NCI-H82 treated with DMSO at 0.1 percent for 48 hours (cell line): ENCODE measurements around the gene BAK1.
"Not testable (repeated sequence)": the region's sequence is repeated elsewhere in the genome, so short reads cannot be mapped to it uniquely, and the experiment has no call there.

Experiments used
- DNase-seq: peaks from one replicate; lab custom pipeline; 2025; ENCODE audit not compliant: unreplicated experiment; lab: John Stamatoyannopoulos, UW

The BAK1 gene

GRCh38 chr6:33557376-33557775 is 22.7 kb downstream of the BAK1 start:
- no peak for DNase-seq

GRCh38 chr6:33552883-33553282 is 27.2 kb downstream of the BAK1 start:
- DNase-seq: peak; percentile 18

DNA sequence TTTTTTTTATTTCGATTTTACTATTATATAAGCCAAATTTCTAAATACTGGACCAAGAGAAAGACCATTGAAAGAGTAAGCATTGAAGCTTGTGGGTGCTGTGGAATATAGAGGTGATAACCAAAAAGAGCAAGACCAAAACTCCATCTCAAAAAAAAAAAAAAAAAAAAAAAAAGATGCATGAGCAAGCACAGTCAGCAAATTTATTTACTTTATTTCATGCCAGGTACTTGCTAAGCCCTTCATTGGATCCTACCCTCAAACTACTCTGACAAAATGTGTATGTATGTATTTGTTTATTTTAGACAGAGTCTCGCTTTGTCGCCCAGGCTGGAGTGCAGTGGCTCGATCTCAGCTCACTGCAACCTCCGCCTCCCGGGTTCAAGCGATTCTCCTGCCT is 27.8 kb downstream of the BAK1 start:
- no peak for DNase-seq

DNA sequence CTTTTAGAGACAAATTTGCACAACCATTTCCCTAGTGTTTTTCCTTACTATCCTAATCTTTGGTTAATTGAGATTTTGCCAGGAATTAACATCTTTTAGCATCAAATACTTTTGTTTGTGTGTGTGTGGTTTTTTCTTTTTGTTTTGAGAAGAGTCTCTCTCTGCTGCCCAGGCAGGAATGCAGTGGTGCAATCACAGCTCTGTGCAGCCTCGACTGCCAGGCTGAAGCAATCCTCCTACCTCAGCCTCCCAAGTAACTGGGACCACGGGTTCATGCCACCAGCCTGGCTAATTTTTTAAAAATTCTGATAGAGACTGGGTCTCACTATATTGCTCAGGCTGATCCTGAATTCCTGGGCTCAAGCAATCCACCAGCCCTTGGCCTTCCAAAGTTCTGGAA is 28.5 kb downstream of the BAK1 start:
- no peak for DNase-seq

DNA sequence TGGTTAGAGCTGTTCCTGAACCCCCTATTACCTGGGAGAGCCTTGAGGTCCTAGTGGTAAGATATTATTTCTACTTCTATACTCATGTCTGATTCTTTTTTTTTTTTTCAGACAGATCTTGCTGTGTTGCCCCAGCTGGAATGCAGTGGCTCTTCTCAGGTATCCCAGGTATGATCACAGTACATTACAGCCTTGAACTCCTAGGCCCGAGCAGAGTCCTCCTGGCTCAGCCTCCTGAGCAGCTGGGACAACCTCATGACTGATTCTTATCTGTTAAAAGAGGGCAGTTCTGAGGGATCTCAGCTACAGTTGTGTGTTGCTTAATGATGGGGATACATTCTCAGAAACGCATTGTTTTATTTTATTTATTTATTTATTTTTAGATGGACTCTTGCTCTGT is 30.2 kb downstream of the BAK1 start:
- no peak for DNase-seq

DNA sequence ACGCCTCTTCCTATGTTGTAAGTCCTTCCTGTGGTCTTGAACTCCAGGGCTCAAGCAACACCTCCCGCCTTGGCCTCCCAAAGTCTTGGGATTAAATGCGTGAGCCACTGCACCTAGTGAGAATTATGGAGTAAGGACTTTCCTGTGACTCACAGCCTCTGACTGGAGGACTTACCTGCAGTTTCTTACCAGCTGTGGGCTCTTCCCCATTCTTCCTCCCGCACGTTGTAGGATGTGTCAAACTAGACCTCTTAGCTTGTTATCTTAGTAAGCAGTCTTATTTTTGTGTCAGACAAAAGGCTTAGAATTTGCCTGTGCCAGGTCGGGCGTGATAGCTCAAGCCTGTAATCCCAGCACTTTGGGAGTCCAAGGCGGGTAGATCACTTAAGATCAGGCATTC is 30.9 kb downstream of the BAK1 start:
- no peak for DNase-seq

DNA sequence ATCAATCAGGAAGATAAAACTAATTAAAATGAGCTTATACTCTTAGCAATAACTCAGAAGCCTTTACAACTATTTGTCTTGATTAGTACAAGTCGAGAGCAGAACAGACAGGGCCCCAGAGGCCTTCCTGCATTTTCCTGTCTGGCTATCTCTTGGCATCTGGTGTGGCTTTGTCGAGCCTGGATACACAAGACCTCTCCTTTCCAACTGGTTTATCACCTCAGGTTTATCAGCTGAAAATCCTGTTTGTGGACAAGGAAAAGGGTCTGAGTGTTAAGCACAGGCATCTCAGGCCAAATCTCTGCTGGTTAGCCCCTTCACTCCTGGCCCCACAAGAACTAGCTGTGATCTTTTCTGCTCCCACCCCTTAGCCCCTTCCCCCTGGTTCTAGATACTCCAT is 32.6 kb downstream of the BAK1 start:
- DNase-seq: peak; percentile 100

DNA sequence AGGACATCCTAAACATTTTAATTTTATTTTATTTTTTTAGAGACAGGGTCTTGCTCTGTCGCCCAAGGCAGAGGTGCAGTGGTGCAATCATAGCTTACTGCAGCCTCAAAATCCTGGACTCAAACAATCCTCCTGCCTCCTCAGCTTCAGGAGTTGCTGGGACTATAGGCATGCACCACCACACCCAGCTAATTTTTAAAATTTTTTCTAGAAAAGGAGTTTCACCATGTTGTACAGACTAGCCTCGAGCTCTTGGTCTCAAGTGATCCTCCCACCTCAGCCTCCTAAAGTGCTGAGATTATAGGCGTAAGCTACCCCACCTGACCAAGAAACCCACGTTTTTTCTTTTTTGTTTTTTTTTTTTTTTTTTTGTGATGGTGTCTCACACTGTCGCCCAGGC is 33.3 kb downstream of the BAK1 start:
- DNase-seq: no peak

DNA sequence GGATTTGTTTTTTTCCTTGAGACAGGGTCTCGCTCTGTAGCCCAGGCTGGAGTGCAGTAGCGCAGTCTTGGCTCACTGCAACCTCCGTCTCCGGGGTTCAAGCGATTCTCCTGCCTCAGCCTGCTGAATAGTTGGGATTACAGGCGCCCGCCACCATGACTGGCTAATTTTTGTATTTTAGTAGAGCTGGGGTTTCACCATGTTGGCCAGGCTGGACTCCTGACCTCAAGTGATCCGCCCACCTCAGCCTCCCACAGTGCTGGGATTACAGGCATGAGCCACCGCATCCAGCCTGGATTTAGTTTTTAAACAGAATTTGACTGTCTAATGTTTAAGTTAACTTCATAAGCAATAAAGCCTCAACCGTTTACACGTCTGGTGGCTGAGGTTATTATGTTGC is 34.8 kb downstream of the BAK1 start:
- not testable (repeated sequence) for DNase-seq

DNA sequence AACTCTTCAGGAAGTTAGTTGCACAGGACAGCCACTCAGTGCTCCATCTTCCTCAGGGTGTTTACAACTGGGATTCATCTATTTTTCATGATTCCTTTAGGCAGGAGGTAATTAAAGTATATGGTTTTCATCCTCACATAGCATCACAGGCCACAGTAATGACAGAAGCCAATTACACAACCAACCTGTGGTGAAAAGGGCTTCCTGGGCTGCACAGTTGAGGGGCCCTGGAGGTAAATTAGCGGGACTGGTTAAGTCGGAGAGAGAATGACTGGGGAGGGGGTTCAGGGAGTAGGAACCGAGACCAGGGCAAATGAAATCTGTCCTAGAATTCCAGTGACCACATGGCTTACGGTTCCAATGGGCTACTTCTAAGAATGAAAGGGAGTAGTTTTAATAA is 37.0 kb downstream of the BAK1 start:
- DNase-seq: no peak

DNA sequence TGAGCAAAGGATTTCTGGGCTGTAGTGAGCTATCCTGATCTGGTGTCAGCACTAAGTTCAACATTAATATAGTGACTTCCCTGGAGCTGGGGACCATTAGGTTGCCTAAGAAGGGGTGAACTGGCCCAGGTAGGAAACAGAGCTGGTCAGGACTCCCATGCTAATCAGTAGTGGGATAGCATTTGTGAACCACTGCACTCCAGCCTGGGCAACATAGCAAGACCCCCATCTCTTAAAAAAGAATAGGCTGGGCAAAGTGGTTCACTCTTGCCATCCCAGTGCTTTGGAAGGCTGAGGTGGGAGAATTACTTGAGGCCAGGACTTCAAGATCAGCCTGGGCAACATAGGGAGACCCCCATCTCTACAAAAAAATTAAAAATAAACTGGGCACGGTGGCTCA is 39.3 kb downstream of the BAK1 start:
- DNase-seq: no peak

DNA sequence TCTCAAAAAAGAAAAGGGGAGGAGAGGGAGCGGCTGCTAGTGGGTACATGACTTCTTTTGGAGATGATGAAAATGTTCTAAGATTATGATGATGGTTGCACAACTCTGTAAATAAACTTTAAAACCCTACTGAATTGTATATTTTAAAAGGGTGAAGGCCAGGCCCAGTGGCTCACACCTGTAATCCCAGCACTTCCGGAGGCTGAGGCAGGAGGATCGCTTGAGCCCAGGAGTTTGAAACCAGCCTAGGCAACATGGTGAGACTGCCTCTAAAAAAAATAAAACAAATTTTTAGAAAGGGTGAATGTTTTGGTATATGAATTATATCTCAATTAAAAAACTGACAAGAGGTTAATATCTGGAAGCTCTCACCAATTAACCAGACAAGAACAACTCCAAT is 45.4 kb downstream of the BAK1 start:
- no peak for DNase-seq

DNA sequence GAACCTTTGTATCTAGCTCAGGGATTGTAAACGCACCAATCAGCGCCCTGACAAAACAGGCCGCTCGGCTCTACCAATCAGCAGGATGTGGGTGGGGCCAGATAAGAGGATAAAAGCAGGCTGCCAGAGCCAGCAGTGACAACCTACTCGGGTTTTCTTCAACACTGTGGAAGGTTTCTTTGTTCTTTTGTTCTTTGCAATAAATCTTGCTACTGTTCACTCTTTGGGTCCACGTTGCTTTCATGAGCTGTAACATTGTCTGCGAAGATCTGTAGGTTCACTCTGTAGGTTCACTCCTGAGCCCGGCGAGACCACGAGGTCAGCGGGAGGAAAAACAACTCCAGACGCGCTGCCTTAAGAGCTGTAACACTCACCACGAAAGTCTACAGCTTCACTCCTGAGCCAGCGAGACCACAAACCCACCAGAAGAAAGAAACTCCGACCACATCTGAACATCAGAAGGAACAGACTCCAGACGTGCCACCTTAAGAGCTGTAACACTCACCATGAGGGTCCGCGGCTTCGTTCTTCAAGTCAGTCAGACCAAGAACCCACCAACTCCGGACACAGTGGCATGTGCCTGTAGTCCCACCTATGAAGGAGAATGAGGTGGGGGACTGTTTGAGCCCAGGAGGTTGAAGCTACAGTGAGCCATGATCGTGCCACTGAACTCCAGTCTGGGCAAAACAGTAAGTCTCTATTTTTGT is 46.8 kb downstream of the BAK1 start:
- DNase-seq: not testable (repeated sequence)

DNA sequence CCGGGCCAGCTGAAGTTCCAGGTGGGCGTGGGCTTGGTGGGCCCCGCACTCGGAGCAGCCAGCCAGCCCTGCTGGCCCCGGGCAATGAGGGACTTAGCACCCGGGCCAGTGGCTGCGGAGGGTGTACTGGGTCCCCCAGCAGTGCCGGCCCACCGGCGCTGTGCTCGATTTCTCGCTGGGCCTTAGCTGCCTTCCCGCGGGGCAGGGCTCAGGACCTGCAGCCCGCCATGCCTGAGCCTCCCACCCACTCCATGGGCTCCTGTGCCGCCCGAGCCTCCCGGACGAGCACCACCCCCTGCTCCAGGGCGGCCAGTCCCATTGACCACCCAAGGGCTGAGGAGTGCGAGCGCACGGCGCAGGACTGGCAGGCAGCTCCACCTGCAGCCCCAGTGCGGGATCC is 47.6 kb downstream of the BAK1 start:
- not testable (repeated sequence) for DNase-seq

- DNase-seq: not testable (repeated sequence)
Observed at GRCh38 chr6:33530617-33531016, 49.5 kb downstream of the BAK1 start.
